GM18870 (cell line): ENCODE measurements around the gene IZUMO2.
"Not testable (repeated sequence)": the region's sequence is repeated elsewhere in the genome, so short reads cannot be mapped to it uniquely, and the experiment has no call there.

ENCODE experiments used
- ATAC-seq: cut with Tn5 transposase; IDR thresholded peaks from one replicate; pipeline ENCODE4 v1.9.1; 2021; ENCODE audit warnings: moderate library complexity; ENCODE audit not compliant: unreplicated experiment

Gene IZUMO2

DNA sequence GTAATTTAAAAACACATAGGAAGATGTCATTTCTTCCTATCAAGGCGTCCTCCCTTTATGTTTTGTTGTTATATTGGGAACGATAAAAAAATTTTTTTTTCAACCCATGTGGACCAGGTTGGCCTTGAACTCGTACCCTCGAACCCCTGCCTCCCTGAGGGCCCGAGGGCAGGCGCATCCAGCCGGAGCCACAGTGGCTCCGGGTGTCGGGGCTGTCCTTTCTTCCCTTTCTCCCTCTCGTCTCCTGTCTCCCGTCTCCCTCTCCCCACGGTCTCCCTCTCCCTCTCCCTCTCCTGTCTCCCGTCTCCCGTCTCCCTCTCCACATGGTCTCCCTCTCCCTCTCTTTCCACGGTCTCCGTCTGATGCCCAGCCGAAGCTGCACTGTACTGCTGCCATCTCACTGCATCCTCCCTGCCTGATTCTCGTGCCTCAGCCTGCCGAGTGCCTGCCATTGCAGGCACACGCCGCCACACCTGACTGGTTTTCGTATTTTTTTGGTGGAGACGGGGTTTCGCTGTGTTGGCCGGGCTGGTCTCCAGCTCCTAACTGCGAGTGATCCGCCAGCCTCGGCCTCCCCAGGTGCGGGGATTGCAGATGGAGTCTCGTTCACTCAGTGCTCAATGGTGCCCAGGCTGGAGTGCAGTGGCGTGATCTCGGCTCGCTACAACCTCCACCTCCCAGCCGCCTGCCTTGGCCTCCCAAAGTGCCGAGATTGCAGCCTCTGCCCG is 22.8 kb downstream of the IZUMO2 start:
- not testable (repeated sequence) for ATAC-seq

DNA sequence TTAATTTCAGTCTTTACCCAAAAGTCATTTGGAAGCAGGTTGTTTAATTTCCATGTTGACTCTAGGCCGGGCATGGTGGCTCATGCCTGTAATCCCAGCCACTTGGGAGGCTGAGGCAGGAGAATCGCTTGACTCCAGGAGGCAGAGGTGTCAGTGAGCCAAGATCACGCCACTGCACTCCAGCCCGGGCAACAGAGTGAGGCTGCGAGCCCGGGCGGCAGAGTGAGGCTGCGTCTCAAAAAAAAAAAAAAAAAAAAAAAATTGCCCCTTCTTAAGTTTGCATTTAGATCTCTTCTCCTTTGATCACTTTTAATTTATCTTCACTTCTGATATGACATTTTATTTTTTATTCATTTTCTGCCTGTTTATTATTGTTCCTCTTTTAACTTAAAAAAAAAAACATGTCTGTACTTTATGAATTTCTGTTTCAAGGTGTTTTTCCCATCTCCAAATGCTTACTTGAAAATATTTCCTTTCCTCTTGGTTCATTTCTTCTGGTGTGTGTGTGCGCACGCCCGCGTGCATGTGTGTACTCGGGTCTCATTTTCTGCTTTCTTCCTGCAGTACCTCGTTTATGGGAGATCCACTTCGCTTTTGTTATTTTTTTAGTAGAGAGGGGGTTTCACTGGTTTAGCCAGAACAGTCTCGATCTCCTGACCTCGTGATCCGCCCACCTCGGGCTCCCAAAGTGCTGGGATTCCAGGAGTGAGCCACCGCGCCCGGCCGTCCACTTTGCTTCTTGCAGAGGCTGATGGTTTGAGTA is 26.3 kb downstream of the IZUMO2 start:
- ATAC-seq: not testable (repeated sequence)

DNA sequence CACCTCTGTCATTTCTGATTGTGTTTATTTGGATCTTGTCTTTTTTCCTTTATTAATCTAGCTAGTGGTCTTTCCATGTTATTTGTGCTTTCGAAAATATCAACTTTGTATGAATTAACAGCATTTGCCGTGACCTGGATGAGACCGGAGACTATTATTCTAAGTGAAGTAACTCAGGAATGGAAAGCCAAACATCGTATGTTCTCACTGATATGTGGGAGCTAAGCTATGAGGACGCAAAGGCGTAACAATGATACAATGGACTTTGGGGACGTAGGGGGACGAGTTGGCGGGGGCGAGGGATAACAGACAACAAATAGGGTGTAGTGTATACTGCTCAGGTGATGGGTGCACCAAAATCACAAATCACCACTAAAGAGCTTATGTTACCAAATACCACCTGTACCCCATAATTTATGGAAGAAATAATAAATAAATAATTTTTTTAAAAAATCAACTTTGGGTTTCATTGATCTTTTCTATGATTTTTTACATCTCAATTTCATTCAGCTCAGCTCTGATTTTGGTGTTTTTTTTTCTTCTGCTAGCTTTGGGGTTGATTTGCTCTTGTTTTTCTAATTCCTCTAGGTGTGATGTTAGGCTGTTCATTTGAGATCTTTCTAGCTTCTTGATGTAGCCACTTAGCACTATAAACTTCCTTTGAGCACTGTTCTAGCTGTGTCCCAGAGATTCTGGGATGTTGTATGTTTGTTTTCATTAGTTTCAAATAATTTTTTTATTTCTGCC is 27.1 kb downstream of the IZUMO2 start:
- ATAC-seq: not testable (repeated sequence)

- ATAC-seq: not testable (repeated sequence)
These were observed 28.0 kb downstream of the IZUMO2 start for GRCh38 chr19:50134777-50135719.

- ATAC-seq: not testable (repeated sequence)
These were observed 29.3 kb downstream of the IZUMO2 start for GRCh38 chr19:50133518-50134492.

DNA sequence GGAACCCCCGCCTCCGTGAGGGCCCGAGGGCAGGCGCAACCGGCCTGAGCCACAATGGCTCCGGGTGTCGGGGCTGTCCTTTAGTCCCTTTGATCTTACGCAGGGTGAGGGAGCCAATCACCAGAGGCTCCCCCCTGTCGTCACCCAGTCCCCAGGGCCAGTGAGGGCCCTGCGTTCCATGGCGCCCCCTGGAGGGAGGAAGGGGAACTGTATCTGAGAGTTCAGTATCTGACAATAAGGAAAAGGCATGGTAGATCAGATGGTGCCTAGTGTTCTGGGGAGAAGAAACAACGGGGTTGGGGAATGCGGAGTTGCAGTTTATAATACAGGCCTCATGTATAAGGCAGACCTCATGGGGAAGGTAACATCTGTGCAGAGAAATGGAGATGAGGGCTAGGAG is 59.1 kb downstream of the IZUMO2 start:
- ATAC-seq: not testable (repeated sequence)

DNA sequence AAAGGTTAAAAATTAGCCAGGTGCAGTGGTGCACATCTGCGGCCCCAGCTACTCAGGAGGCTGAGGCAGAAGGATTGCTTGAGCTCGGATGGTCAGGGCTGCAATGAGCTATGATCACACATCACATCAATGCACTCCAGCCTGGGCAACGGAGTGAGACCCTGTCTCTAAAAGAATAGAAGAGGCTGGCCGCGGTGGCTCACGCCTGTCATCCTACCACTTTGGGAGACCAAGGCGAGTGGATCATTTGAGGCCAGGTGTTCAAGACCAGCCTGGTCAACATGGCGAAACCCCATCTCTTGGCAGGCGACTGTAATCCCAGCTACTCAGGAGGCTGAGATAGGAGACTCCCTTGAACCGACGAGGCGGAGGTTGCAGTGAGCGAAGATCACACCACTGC is 59.7 kb downstream of the IZUMO2 start:
- ATAC-seq: not testable (repeated sequence)
